GM23338 (cell line): ENCODE data around the gene DDA1. TPM values are rescaled to one million over a fixed set of nuclear protein-coding genes. Genes with fewer than 3 reads are reported as not detected.

ENCODE experiments used
- ATAC-seq: fragments of 200-7000 bp; cut with Tn5 transposase; 3 replicates; pipeline ENCODE4 v1.9.1; 2020
- DNase-seq: peaks from one replicate; pipeline ENCODE4 v3.0.0-alpha.2; 2015; ENCODE audit warnings: low spot score
- H2AFZ ChIP-seq: fragments of 200-600 bp; sonication (generic); 2 replicates; pipeline ENCODE4 v1.8.0; 2016; ENCODE audit warnings: antibody characterized with exemption, mild to moderate bottlenecking, moderate library complexity
- H3F3A ChIP-seq: fragments of 200-600 bp; sonication (generic); replicated peaks from 2 replicates; pipeline ENCODE4 v1.8.0; 2017; ENCODE audit warnings: antibody characterized with exemption, mixed run types, low read depth
- H3K27ac ChIP-seq: fragments of 200-600 bp; sonication (generic); 2 replicates; pipeline ENCODE4 v1.6.1; 2016; ENCODE audit warnings: low read depth
- H3K27me3 ChIP-seq: fragments of 200-600 bp; sonication (generic); 2 replicates; pipeline ENCODE4 v1.8.0; 2016; ENCODE audit warnings: mild to moderate bottlenecking, mixed run types, moderate library complexity; ENCODE audit not compliant: insufficient read depth
- H3K36me3 ChIP-seq: fragments of 200-600 bp; sonication (generic); 2 replicates; pipeline ENCODE4 v1.8.0; 2016; ENCODE audit warnings: mild to moderate bottlenecking; ENCODE audit not compliant: insufficient read depth
- H3K4me1 ChIP-seq: fragments of 200-600 bp; sonication (generic); 2 replicates; pipeline ENCODE4 v1.8.0; 2016; ENCODE audit warnings: mild to moderate bottlenecking, moderate library complexity; ENCODE audit not compliant: insufficient read depth
- H3K4me2 ChIP-seq: fragments of 200-600 bp; sonication (generic); 2 replicates; pipeline ENCODE4 v1.7.1; 2017; ENCODE audit warnings: mixed run types
- H3K4me3 ChIP-seq: fragments of 200-600 bp; sonication (generic); 2 replicates; pipeline ENCODE4 v1.6.1; 2016; ENCODE audit warnings: mixed run types
- H3K79me2 ChIP-seq: fragments of 200-600 bp; sonication (generic); replicated peaks from 2 replicates; pipeline ENCODE4 v1.8.0; 2017; ENCODE audit warnings: mild to moderate bottlenecking; ENCODE audit not compliant: insufficient read depth
- H3K9me2 ChIP-seq: fragments of 200-600 bp; sonication (generic); 2 replicates; pipeline ENCODE4 v1.8.0; 2017; ENCODE audit not compliant: insufficient read depth
- H4K20me1 ChIP-seq: fragments of 200-600 bp; sonication (generic); replicated peaks from 2 replicates; pipeline ENCODE4 v1.8.0; 2017; ENCODE audit warnings: mild to moderate bottlenecking; ENCODE audit not compliant: insufficient read depth
- H3K27ac Mint-ChIP-seq: 2 replicates; pipeline ENCODE4 v1.8.0; 2020; ENCODE audit warnings: inconsistent platforms, mild to moderate bottlenecking, moderate library complexity, mixed read lengths
- H3K27me3 Mint-ChIP-seq: 3 replicates; pipeline ENCODE4 v1.8.0; 2022; ENCODE audit warnings: low read depth, mild to moderate bottlenecking, moderate library complexity, mixed read lengths, inconsistent platforms; ENCODE audit not compliant: insufficient read depth, poor library complexity
- H3K36me3 Mint-ChIP-seq: 3 replicates; pipeline ENCODE4 v1.8.0; 2021; ENCODE audit warnings: low read depth, mild to moderate bottlenecking, inconsistent platforms, moderate library complexity, mixed read lengths
- H3K4me1 Mint-ChIP-seq: 3 replicates; pipeline ENCODE4 v1.8.0; 2020; ENCODE audit warnings: mild to moderate bottlenecking, inconsistent platforms, mixed read lengths
- H3K4me3 Mint-ChIP-seq: 3 replicates; pipeline ENCODE4 v1.8.0; 2021; ENCODE audit warnings: moderate library complexity, mild to moderate bottlenecking, inconsistent platforms, mixed read lengths
- H3K9me3 Mint-ChIP-seq: 3 replicates; pipeline ENCODE4 v1.8.0; 2020; ENCODE audit warnings: moderate library complexity, mild to moderate bottlenecking, inconsistent platforms, mixed read lengths
- CREB1 ChIP-seq: fragments of 250-450 bp; sonication (Bioruptor Pico); IDR thresholded peaks from 2 replicates; pipeline ENCODE4 v1.5.0; 2020; ENCODE audit warnings: low read depth, mild to moderate bottlenecking, moderate library complexity
- CTCF ChIP-seq, 2 experiments: fragments of 200-600 bp in 1 of 2; sonication (generic) in 1 of 2; conservative IDR thresholded peaks; 2 replicates each; pipeline versions ENCODE4 v1.5.1 to v1.6.1; 2016 to 2017; ENCODE audit warnings: antibody characterized with exemption in 2 of 2, low read depth in 2 of 2, mild to moderate bottlenecking in 2 of 2, moderate library complexity in 1 of 2
- ETS1 ChIP-seq: IDR thresholded peaks from 2 replicates; pipeline ENCODE4 v1.6.1; 2016; ENCODE audit warnings: antibody characterized with exemption
- EZH2phosphoT487 ChIP-seq: fragments of 200-600 bp; sonication (generic); IDR thresholded peaks from one replicate; pipeline ENCODE4 v1.8.1; 2018; ENCODE audit warnings: antibody characterized with exemption; ENCODE audit not compliant: unreplicated experiment
- JUNB ChIP-seq: IDR thresholded peaks from one replicate; pipeline ENCODE4 v1.6.1; 2016; ENCODE audit warnings: antibody characterized with exemption; ENCODE audit not compliant: unreplicated experiment
- NANOG ChIP-seq: IDR thresholded peaks from 2 replicates; pipeline ENCODE4 v1.6.1; 2016; ENCODE audit warnings: antibody characterized with exemption, borderline replicate concordance
- POLR2AphosphoS5 ChIP-seq: IDR thresholded peaks from 2 replicates; pipeline ENCODE4 v1.6.1; 2016; ENCODE audit warnings: antibody characterized with exemption, low read depth
- REST ChIP-seq: IDR thresholded peaks from one replicate; pipeline ENCODE4 v1.6.1; 2018; ENCODE audit warnings: antibody characterized with exemption; ENCODE audit not compliant: unreplicated experiment
- STAT1 ChIP-seq: IDR thresholded peaks from one replicate; pipeline ENCODE4 v1.6.1; 2016; ENCODE audit warnings: antibody characterized with exemption; ENCODE audit not compliant: unreplicated experiment
- ZNF114 ChIP-seq: fragments of 250-450 bp; sonication (Bioruptor Pico); IDR thresholded peaks from 2 replicates; pipeline ENCODE4 v1.5.0; 2020; ENCODE audit warnings: mild to moderate bottlenecking, moderate library complexity
- ZNF331 ChIP-seq: fragments of 250-450 bp; sonication (Bioruptor Pico); IDR thresholded peaks from 2 replicates; pipeline ENCODE4 v1.5.0; 2020; ENCODE audit warnings: low read depth, mild to moderate bottlenecking, moderate library complexity
- ZNF462 ChIP-seq: fragments of 250-450 bp; sonication (Bioruptor Pico); IDR thresholded peaks from 2 replicates; pipeline ENCODE4 v1.5.0; 2020; ENCODE audit warnings: mild to moderate bottlenecking, moderate library complexity
- polyA plus RNA-seq: library from polyadenylated mRNA; unstranded; fragments of >200 nt; fragmentation: Nextera tagmentation; extraction: Ambion mirVana; gene quantifications from 2 replicates; pipeline ENCODE4 v1.2.1, GENCODE V29; 2016
- total RNA-seq: library from RNA; depleted of rRNA; stranded (reverse); fragments of >200 nt; shearing (Covaris generic); gene quantifications from 2 replicates; pipeline ENCODE4 v1.2.3, GENCODE V29; 2014

DDA1 gene
- total and polyA plus RNA-seq, 2 experiments from 2014 or later, result 34.6 to 107 TPM

- TF ChIP-seq ETS1, result no peak
- no peak for TF ChIP-seq JUNB
- no peak for TF ChIP-seq ZNF331 (CRISPR knock-in tag)
- TF ChIP-seq POLR2AphosphoS5, result no peak
These were observed 44.0 kb downstream of the DDA1 start (continued) for GRCh38 chr19:17353386-17353785.

GRCh38 chr19:17357078-17357666 is 47.8 kb downstream of the DDA1 start:
- H3K4me3 Mint-ChIP-seq, result no peak overlapping the region
- TF ChIP-seq STAT1 (no peak), REST (no peak), NANOG (no peak), CTCF (conservative IDR thresholded peaks at IDR 0.05; ENCODE audit: low read depth in 2 of 2) (no peak), ZNF462 (CRISPR knock-in tag) (no peak), EZH2phosphoT487 (no peak), ZNF114 (no peak), CREB1 (CRISPR knock-in tag) (no peak), ZNF331 (CRISPR knock-in tag) (no peak), POLR2AphosphoS5 (no peak)

More at GRCh38 chr19:17357078-17357666, 47.8 kb downstream of the DDA1 start:
- Mint-ChIP-seq H3K9me3 (no peaks in the 10 kb centered on the region), H3K27me3 (peaks cover 14% of the 10 kb centered on the region), H3K27ac (no peak overlapping the region), H3K4me1 (peaks cover 8% of the 10 kb centered on the region; the same call in 2 of the 3 replicates), H3K36me3 (no peaks in the 10 kb centered on the region)
- Histone ChIP-seq H3K4me2 (no peak overlapping the region), H3K27me3 (no peaks in the 10 kb centered on the region), H3K36me3 (no peaks in the 10 kb centered on the region), H3K4me3 (no peak overlapping the region), H4K20me1 (no peaks in the 10 kb centered on the region), H3K4me1 (no peaks in the 10 kb centered on the region), H3K27ac (no peak overlapping the region), H3F3A (no peaks in the 10 kb centered on the region), H2AFZ (no peak overlapping the region), H3K9me2 (no peaks in the 10 kb centered on the region), H3K79me2 (no peaks in the 10 kb centered on the region)
- DNase-seq (no peak), ATAC-seq (no peak)
